Stimulated activated CD4-positive, alpha-beta T cell treated with anti-CD3 and anti-CD28 coated beads, Interleukin-1b, Interleukin-23, amount 100 ng/mL, for 24 hours (primary cell): ENCODE data around the gene SPTSSB.

Experiments used
- DNase-seq, 4 experiments: peaks; one replicate each; pipeline ENCODE4 v3.0.0-alpha.2; 2020; ENCODE audit warnings: low read depth in 4 of 4, low spot score in 1 of 4

SPTSSB gene, protein sequence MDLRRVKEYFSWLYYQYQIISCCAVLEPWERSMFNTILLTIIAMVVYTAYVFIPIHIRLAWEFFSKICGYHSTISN

GRCh38 chr3:161371441-161372320 is at the start of gene SPTSSB:
Gene SPTSSB (minus strand): TSS chr3:161371517. CDS start chr3:161346323, 25,194 bp downstream.
- peak in 2 of 4 experiments; percentile 41 to 43 for DNase-seq

- DNase-seq, result no peak
Measured at GRCh38 chr3:161420746-161421145, 49.4 kb upstream of the SPTSSB start.

- DNase-seq, result no peak
Measured at GRCh38 chr3:161419555-161420333, 48.4 kb upstream of the SPTSSB start.

GRCh38 chr3:161415506-161416231 is 44.4 kb upstream of the SPTSSB start:
- no peak for DNase-seq

DNA sequence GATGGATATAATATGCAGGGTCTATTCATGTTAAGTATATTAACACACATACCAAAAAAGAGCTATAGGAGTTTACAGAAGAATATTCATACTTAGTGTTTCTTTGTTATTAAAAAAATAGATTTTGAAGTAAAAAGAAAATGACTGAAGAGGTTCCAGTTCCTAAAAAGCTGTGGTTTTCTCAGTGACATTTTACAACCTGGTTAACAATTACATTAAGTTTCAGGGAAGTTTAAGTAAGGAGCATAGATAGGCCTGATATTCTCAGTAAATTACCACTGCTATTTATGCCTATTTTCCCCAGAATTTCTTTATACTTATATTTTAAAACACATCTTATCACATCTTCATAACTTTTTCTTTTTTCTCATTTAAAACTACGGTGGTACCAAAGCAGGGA is 43.6 kb upstream of the SPTSSB start:
- DNase-seq, result no peak

DNA sequence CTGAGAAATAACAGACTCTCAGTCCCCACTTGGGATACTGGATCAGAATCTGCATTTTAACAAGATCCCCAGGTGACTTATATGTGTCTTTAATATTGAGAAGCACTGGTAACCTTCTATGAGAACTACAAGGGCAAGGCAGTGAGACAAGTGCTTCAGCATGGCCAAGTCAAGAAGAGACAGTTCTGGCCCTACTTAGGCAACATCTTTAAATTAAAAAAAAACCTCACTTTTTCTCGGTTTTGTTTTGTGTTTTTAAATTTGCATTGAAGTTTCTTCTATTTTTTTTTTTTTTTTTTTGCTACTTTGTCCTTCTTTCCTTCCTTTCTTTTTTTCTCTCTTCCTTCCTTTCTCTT is 42.5 kb upstream of the SPTSSB start:
- no peak for DNase-seq

DNA sequence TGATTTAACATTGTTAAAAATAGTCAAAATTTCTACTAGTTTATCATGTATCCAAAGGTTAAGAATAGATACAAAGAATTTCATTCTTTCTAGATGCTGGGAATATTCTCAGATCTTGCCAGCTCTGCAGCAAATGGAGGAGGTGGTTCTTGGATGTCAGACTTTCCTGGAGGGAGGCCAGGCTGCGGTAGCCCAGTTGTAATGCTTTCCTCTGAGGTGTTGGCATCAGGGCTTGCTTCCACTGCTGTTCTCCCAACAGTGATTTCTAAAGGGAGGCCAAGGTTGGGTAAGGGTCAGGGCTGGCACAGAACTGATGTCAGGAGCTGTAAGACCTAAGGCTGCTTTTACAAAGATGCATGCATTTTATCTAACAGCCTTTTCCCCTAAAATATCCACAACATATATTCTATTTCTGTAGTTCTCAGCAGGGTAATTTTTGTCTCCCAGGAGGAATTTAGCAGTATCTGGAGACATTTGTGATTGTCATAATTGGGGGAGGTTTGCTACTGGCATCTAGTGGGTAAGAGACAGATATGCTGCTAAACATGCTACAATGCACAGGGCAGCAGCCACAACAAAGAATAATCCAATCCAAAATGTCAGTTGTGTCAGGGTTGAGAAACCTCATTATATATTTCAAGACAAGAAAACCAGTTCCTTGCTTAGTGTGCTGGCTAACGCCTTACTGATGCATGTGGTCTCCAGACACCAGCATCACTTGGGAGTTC is 42.0 kb upstream of the SPTSSB start:
- DNase-seq, result no peak

GRCh38 chr3:161412123-161412522 is 40.8 kb upstream of the SPTSSB start:
- DNase-seq, result no peak

DNA sequence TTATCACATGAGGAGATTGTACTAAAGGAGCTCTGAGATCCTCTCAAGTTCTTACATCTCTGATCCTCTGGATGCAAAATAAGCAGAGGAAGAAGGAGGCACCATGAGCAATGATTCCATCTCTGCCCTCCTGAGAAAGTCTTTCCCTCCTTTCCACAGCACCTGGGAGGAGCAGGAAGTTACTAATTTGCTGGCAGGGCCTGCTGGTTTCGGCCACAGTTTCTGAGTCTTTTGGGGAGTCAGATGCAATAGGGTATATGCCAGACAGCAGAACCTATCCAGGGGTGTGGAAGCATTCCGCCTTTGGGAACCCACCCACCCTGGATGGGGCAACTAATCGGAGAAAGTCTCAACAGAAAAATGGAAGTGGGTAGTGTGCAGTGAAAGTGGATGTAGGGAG is 38.5 kb upstream of the SPTSSB start:
- DNase-seq, result no peak

GRCh38 chr3:161409069-161409468 is 37.8 kb upstream of the SPTSSB start:
- peak in 1 of 4 experiments; percentile 4 for DNase-seq

DNA sequence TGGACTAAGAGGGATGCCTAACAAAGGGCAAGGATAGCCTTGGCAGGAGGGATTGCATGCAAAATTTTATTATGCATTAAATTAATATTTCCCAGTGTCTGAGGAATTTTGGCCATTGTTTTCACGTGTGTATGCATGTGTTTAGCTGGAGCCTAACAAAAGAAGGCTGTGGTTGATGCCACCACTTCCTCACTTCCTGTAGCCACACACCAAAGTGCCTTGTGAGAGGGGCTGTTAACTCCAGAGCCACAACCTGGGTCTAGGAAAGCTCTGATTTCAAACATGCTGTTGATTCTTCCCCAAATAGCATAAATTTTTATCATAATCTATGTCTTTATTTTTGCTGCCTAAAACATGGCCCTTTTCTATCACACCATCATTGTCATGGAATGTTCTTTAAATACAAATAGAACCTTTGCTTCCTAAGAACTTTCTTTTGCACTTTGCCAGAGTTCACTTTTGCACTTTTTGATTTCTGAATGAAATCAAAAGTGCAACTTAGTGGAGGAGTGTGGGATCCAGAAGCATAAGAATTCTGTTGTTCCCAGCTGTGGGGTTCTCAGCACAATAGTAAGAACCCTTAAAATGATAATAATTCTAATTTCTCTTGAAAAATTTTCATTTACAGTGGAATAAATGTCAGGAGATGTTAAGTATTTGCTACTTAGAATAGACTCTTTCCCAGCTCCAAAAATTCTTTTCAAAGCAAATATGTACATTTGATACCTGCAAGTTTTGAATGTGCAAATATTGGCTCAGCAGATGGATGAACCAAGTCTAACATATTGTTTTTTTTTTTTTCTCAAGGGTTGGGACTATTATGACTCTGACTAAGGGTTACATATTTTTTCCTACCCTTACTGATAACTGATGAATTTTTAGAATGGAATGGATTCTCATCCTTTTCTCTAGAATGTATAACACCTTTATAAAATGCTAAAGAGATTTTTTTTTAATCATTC is 35.6 kb upstream of the SPTSSB start:
- DNase-seq, result no peak

DNA sequence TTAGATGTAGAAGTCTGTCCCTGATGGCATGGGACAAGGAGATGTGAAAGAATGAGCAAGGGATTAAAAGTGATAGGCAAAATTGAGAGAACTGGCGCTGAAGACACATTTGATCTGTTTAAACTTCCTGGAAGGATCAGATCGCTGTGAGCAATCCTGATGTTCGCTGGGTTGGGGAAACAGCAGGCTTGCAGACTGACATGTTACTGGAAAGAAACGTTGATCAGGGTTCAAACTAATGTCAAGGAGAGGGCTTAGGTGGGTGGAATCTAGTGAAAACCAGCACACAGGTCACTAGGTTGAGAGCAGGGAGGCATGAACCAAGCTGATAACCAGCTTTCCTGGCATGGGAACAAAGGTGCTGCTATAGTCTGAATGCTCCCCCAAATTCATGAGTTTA is 34.5 kb upstream of the SPTSSB start:
- DNase-seq, result no peak

- DNase-seq, result no peak
Measured at GRCh38 chr3:161405087-161405486, 33.8 kb upstream of the SPTSSB start.

- no peak for DNase-seq
Measured at GRCh38 chr3:161403251-161403650, 31.9 kb upstream of the SPTSSB start.

- no peak for DNase-seq
Measured at GRCh38 chr3:161401389-161401788, 30.1 kb upstream of the SPTSSB start.

- no peak for DNase-seq
Measured at GRCh38 chr3:161400650-161401049, 29.3 kb upstream of the SPTSSB start.

DNA sequence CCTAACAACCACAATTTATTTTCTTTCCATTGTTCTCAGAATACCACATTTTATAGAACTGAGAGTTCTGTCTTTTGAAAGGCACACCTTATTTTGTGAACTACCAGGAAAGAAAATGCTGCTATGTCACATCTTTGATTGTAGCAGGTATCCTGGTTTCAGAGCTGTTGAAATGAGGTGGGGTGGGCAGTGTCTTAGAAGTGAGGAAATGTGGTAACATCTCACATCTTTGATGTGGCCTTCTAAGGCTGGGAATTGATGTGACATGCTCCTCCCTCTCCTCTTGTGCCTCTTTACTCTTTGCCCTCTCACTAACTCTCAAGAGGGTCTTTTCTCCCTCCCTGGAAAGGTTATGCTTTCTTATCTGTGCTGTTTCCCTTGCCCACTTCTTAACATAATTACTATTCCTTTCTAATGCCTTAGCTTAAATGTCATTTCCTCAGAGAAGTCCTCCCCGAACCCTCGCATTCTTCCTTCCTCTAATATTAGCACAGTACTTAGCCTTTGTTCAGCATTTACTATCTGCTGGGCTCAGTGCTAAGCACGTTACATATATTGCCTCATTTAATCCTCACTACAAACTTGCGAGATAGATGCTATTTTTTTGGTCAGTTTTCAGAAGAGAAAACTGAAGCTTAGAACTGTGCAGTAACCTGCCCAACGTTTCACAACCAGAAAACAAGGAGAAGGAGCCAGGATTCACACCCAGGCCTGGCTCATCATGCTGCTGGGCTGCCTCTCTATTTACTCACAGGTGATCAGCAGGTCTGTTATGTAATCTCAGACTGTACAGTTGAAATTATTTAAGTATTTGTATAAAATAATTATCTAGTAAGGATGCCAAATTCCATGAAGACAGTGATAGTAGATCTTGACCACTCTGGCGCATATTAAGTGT is 24.0 kb upstream of the SPTSSB start:
- DNase-seq, result no peak

GRCh38 chr3:161393803-161394202 is 22.5 kb upstream of the SPTSSB start:
- no peak for DNase-seq

GRCh38 chr3:161393310-161393709 is 22.0 kb upstream of the SPTSSB start:
- DNase-seq, result no peak
